HEK293T (cell line): ENCODE measurements around the gene PIAS1.

Source experiments
- ARNT ChIP-seq: fragments of 450-650 bp; IDR thresholded peaks from 2 replicates; pipeline ENCODE4 v1.6.1; 2017; ENCODE audit warnings: mild to moderate bottlenecking
- BHLHE40 ChIP-seq: fragments of 450-650 bp; IDR thresholded peaks from 2 replicates; pipeline ENCODE4 v1.6.1; 2016; ENCODE audit warnings: mild to moderate bottlenecking, moderate library complexity, borderline replicate concordance
- ELF4 ChIP-seq: fragments of 450-650 bp; IDR thresholded peaks from 2 replicates; pipeline ENCODE4 v1.6.1; 2017; ENCODE audit warnings: antibody characterized with exemption
- FOXA1 ChIP-seq: fragments of 450-650 bp; IDR thresholded peaks from 2 replicates; pipeline ENCODE4 v1.6.1; 2016; ENCODE audit warnings: mild to moderate bottlenecking
- FOXK2 ChIP-seq: fragments of 450-650 bp; IDR thresholded peaks from 2 replicates; pipeline ENCODE4 v1.6.1; 2016; ENCODE audit warnings: mild to moderate bottlenecking
- FOXM1 ChIP-seq: fragments of 450-650 bp; IDR thresholded peaks from 2 replicates; pipeline ENCODE4 v1.6.1; 2017; ENCODE audit warnings: mild to moderate bottlenecking, borderline replicate concordance
- HDGF ChIP-seq: fragments of 450-650 bp; IDR thresholded peaks from 2 replicates; pipeline ENCODE4 v1.6.1; 2017; ENCODE audit warnings: antibody characterized with exemption, borderline replicate concordance
- L3MBTL2 ChIP-seq: fragments of 450-650 bp; conservative IDR thresholded peaks from 2 replicates; pipeline ENCODE4 v1.6.1; 2016; ENCODE audit warnings: mild to moderate bottlenecking
- NFRKB ChIP-seq: fragments of 450-650 bp; IDR thresholded peaks from 2 replicates; pipeline ENCODE4 v1.6.1; 2016; ENCODE audit warnings: mild to moderate bottlenecking, moderate library complexity
- SP1 ChIP-seq: fragments of 450-650 bp; IDR thresholded peaks from 2 replicates; pipeline ENCODE4 v1.6.1; 2017
- SUZ12 ChIP-seq: fragments of 450-650 bp; IDR thresholded peaks from 2 replicates; pipeline ENCODE4 v1.6.1; 2016; ENCODE audit warnings: mild to moderate bottlenecking
- TARDBP ChIP-seq: fragments of 450-650 bp; IDR thresholded peaks from 2 replicates; pipeline ENCODE4 v1.6.1; 2016
- ZNF384 ChIP-seq: fragments of 450-650 bp; IDR thresholded peaks from 2 replicates; pipeline ENCODE4 v1.6.1; 2016
- TF ChIP-seq, protein P1 (sequence below): fragments of 450-650 bp; IDR thresholded peaks from 2 replicates; pipeline ENCODE4 v1.6.1; 2016

DNA sequence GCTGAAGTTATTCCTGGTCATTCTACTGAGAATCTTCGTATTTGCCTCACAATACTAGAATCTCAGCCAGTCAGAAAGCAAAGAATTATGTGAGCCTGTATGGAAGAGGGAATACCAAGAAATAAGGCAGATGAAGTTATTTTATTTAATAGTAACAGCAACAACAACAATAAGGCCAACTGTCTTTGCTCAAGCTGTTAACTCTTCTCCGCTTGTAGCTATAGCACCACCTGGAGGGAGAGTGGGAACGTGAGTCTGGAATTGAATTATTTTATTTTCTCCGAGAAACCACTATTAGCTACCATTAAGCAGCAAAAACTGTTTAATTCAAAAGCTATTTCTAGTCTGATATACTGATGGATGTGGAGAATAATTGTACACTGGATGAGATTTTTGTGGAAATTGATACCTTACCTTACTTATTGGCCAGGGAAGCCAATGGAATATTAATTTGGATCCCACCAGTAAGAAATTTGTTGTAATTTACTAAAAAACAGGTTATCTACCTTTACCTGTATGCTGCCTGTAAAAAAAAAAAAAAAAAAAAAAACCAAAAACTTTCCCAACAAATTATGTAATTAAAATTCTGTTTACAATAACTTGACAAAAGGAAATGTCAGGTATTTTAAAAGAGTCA, 100.9 kb downstream of the PIAS1 start:
- TF ChIP-seq SP1 (no peak), FOXM1 (no peak), ELF4 (no peak), ARNT (no peak), BHLHE40 (no peak), L3MBTL2 (no peak), FOXK2 (no peak), SUZ12 (no peak), NFRKB (no peak), TARDBP (no peak), ZNF384 (no peak), FOXA1 (no peak), HDGF (no peak)
- TF ChIP-seq, protein P1, sequence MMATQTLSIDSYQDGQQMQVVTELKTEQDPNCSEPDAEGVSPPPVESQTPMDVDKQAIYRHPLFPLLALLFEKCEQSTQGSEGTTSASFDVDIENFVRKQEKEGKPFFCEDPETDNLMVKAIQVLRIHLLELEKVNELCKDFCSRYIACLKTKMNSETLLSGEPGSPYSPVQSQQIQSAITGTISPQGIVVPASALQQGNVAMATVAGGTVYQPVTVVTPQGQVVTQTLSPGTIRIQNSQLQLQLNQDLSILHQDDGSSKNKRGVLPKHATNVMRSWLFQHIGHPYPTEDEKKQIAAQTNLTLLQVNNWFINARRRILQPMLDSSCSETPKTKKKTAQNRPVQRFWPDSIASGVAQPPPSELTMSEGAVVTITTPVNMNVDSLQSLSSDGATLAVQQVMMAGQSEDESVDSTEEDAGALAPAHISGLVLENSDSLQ = no peak
